ENCODE measurements around the gene DDX20.

DDX20 gene

GRCh38 chr1:111761717-111762116 is 6.0 kb downstream of the DDX20 start:
- Histone ChIP-seq H3K27me3 (ENCODE audit: control insufficient read depth, low read length) (no peaks in the 10 kb centered on the region), H4K20me1 (ENCODE audit: control insufficient read depth, insufficient read depth, low read depth, low read length) (peaks cover 9% of the 10 kb centered on the region; the same call in 1 of the 2 replicates), H3K36me3 (ENCODE audit: control insufficient read depth, low read length) (peaks cover 95% of the 10 kb centered on the region), H3K4me2 (ENCODE audit: low read length) (no peak overlapping the region), H3K9me2 (replicated peaks; ENCODE audit: control insufficient read depth, low read length) (no peaks in the 10 kb centered on the region), H3K79me2 (ENCODE audit: control insufficient read depth, low read length) (peaks cover 47% of the 10 kb centered on the region), H3K9me3 (ENCODE audit: control insufficient read depth, insufficient read depth, low read length) (no peaks in the 10 kb centered on the region), H3K27ac (ENCODE audit: low read depth, low read length) (no peak overlapping the region), H3K4me3 (ENCODE audit: low read length) (no peak overlapping the region), H3F3A (ENCODE audit: control insufficient read depth, insufficient read depth) (no peaks in the 10 kb centered on the region), H3K4me1 (ENCODE audit: control insufficient read depth, low read length) (peaks cover 12% of the 10 kb centered on the region)
- TF ChIP-seq CTCF (IDR thresholded peaks at IDR 0.05; ENCODE audit: low read depth, low read length, poor library complexity, severe bottlenecking) (no peak), EZH2phosphoT487 (IDR thresholded peaks at IDR 0.05; ENCODE audit: borderline replicate concordance, low read length) (no peak)

- H3K36me3 ChIP-seq (ENCODE audit: control insufficient read depth, low read length), result peaks cover 94% of the 10 kb centered on the region
- H4K20me1 ChIP-seq (ENCODE audit: control insufficient read depth, insufficient read depth, low read depth, low read length), result peaks cover 4% of the 10 kb centered on the region; the same call in 1 of the 2 replicates
- H3K9me2 ChIP-seq (replicated peaks; ENCODE audit: control insufficient read depth, low read length), result no peaks in the 10 kb centered on the region
- TF ChIP-seq EZH2phosphoT487 (IDR thresholded peaks at IDR 0.05; ENCODE audit: borderline replicate concordance, low read length) (no peak), CTCF (IDR thresholded peaks at IDR 0.05; ENCODE audit: low read depth, low read length, poor library complexity, severe bottlenecking) (no peak)
- H3K9me3 ChIP-seq (ENCODE audit: control insufficient read depth, insufficient read depth, low read length), result no peaks in the 10 kb centered on the region
- peaks cover 46% of the 10 kb centered on the region for H3K79me2 ChIP-seq (ENCODE audit: control insufficient read depth, low read length)
- no peak overlapping the region for H3K4me3 ChIP-seq (ENCODE audit: low read length)
- no peak overlapping the region for H3K27ac ChIP-seq (ENCODE audit: low read depth, low read length)
- no peaks in the 10 kb centered on the region for H3F3A ChIP-seq (ENCODE audit: control insufficient read depth, insufficient read depth)
- H3K27me3 ChIP-seq (ENCODE audit: control insufficient read depth, low read length), result no peaks in the 10 kb centered on the region
- H3K4me1 ChIP-seq (ENCODE audit: control insufficient read depth, low read length), result peaks cover 5% of the 10 kb centered on the region
- H3K4me2 ChIP-seq (ENCODE audit: low read length), result no peak overlapping the region
Observed at GRCh38 chr1:111762332-111762731, 6.6 kb downstream of the DDX20 start.

GRCh38 chr1:111768023-111768422 is 12.3 kb downstream of the DDX20 start:
- H3K9me3 ChIP-seq (ENCODE audit: control insufficient read depth, insufficient read depth, low read length), result no peaks in the 10 kb centered on the region
- no peaks in the 10 kb centered on the region for H3K9me2 ChIP-seq (replicated peaks; ENCODE audit: control insufficient read depth, low read length)
- 0 out of 2 replicates have a peak, but pooled peaks cover 2% of the 10 kb centered on the region for H3K4me1 ChIP-seq (ENCODE audit: control insufficient read depth, low read length)
- TF ChIP-seq EZH2phosphoT487 (IDR thresholded peaks at IDR 0.05; ENCODE audit: borderline replicate concordance, low read length) (no peak), CTCF (IDR thresholded peaks at IDR 0.05; ENCODE audit: low read depth, low read length, poor library complexity, severe bottlenecking) (no peak)
- peaks cover 41% of the 10 kb centered on the region for H3K79me2 ChIP-seq (ENCODE audit: control insufficient read depth, low read length)
- no peaks in the 10 kb centered on the region for H3K27me3 ChIP-seq (ENCODE audit: control insufficient read depth, low read length)
- H3K4me3 ChIP-seq (ENCODE audit: low read length), result no peak overlapping the region
- no peak overlapping the region for H3K4me2 ChIP-seq (ENCODE audit: low read length)
- no peak overlapping the region for H3K27ac ChIP-seq (ENCODE audit: low read depth, low read length)
- H3F3A ChIP-seq (ENCODE audit: control insufficient read depth, insufficient read depth), result peaks cover 11% of the 10 kb centered on the region
- peaks cover 5% of the 10 kb centered on the region; the same call in 1 of the 2 replicates for H4K20me1 ChIP-seq (ENCODE audit: control insufficient read depth, insufficient read depth, low read depth, low read length)
- H3K36me3 ChIP-seq (ENCODE audit: control insufficient read depth, low read length), result peaks cover 84% of the 10 kb centered on the region

Measured in DOHH2 (cell line).